Measurements from ENCODE around the gene COMMD2.

Gene COMMD2

GRCh38 chr3:149763565-149764195 is 11.4 kb upstream of the COMMD2 start:
- no peak for DNase-seq (ENCODE audit: low spot score)

GRCh38 chr3:149753717-149754116 is 1.4 kb upstream of the COMMD2 start:
- no peak for DNase-seq (ENCODE audit: low spot score)

- no peak for DNase-seq (ENCODE audit: low spot score)
Observed at GRCh38 chr3:149752788-149753136, 473 bp upstream of the COMMD2 start.

- DNase-seq (ENCODE audit: low spot score): no peak
Observed at GRCh38 chr3:149751551-149751950, 738 bp downstream of the COMMD2 start.

- no peak for DNase-seq (ENCODE audit: low spot score)
Observed at GRCh38 chr3:149744606-149745005, 7.7 kb downstream of the COMMD2 start.

GRCh38 chr3:149744151-149744550 is 8.1 kb downstream of the COMMD2 start:
- no peak for DNase-seq (ENCODE audit: low spot score)

- DNase-seq (ENCODE audit: low spot score): no peak
Observed at GRCh38 chr3:149739396-149739795, 12.9 kb downstream of the COMMD2 start.

- no peak for DNase-seq (ENCODE audit: low spot score)
Observed at GRCh38 chr3:149738876-149739275, 13.4 kb downstream of the COMMD2 start.

- DNase-seq (ENCODE audit: low spot score): no peak
Observed at GRCh38 chr3:149736953-149737205, 15.4 kb downstream of the COMMD2 start.

- DNase-seq (ENCODE audit: low spot score): no peak
Observed at GRCh38 chr3:149736175-149736952, 15.9 kb downstream of the COMMD2 start.

- DNase-seq (ENCODE audit: low spot score): no peak
Observed at GRCh38 chr3:149732234-149732633, 20.1 kb downstream of the COMMD2 start.

- DNase-seq (ENCODE audit: low spot score): no peak
Observed at GRCh38 chr3:149727656-149728055, 24.6 kb downstream of the COMMD2 start.

GRCh38 chr3:149726716-149727407 is 25.4 kb downstream of the COMMD2 start:
- DNase-seq (ENCODE audit: low spot score): no peak

GRCh38 chr3:149723781-149724180 is 28.5 kb downstream of the COMMD2 start:
- DNase-seq (ENCODE audit: low spot score): no peak

- no peak for DNase-seq (ENCODE audit: low spot score)
Observed at GRCh38 chr3:149720918-149721317, 31.4 kb downstream of the COMMD2 start.

- peak; percentile 81 for DNase-seq (ENCODE audit: low spot score)
Observed at GRCh38 chr3:149717391-149718056, 34.8 kb downstream of the COMMD2 start.

- no peak for DNase-seq (ENCODE audit: low spot score)
Observed at GRCh38 chr3:149716984-149717383, 35.3 kb downstream of the COMMD2 start.

- no peak for DNase-seq (ENCODE audit: low spot score)
Observed at GRCh38 chr3:149715247-149715646, 37.0 kb downstream of the COMMD2 start.

- DNase-seq (ENCODE audit: low spot score): no peak
Observed at GRCh38 chr3:149713730-149714654, 38.3 kb downstream of the COMMD2 start.

GRCh38 chr3:149706905-149707304 is 45.4 kb downstream of the COMMD2 start:
- peak; percentile 28 for DNase-seq (ENCODE audit: low spot score)

GRCh38 chr3:149705416-149705815 is 46.9 kb downstream of the COMMD2 start:
- DNase-seq (ENCODE audit: low spot score): no peak

- DNase-seq (ENCODE audit: low spot score): no peak
Observed at GRCh38 chr3:149703466-149703865, 48.8 kb downstream of the COMMD2 start.

Data from Ammon's horn (tissue), 1 donor.